Esophagus muscularis mucosa (tissue), 3 donors: ENCODE data around the gene TMEM33.

Experiments used
- POLR2AphosphoS5 ChIP-seq, 2 donors: sonication (generic); formaldehyde crosslinking; IDR thresholded peaks; one replicate each; pipeline ENCODE4 v1.6.1; 2017; ENCODE audit warnings: antibody characterized with exemption in 2 of 2
- TF ChIP-seq, protein P1 (sequence below), 3 experiments: fragments of 200-600 bp in 2 of 3; fragments of 450-650 bp in 1 of 3; sonication (generic) in 2 of 3; IDR thresholded peaks; one replicate each; pipeline ENCODE4 v1.5.1; 2017 to 2019; ENCODE audit warnings: antibody characterized with exemption in 3 of 3, mild to moderate bottlenecking in 2 of 3, moderate library complexity in 1 of 3

DNA sequence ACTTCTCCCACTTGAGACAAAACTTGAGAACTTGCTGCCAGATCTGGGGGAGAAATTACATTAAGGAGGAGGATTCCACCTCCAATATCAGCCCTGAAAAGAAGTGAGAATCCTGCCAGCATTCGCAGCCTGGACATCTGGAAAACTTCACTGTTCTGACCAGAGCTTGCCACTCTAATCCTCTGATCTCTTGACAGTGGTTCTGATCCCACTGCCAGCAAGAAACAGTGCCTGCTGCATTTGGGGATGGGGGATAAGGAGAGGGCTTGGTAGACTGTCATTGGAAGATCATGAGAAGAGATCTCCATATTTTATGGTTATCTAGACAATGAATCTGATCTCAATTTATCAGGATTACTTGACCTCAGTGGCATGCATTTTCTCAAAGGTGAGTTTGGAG is 49.8 kb upstream of the TMEM33 start:
- TF ChIP-seq, protein P1, sequence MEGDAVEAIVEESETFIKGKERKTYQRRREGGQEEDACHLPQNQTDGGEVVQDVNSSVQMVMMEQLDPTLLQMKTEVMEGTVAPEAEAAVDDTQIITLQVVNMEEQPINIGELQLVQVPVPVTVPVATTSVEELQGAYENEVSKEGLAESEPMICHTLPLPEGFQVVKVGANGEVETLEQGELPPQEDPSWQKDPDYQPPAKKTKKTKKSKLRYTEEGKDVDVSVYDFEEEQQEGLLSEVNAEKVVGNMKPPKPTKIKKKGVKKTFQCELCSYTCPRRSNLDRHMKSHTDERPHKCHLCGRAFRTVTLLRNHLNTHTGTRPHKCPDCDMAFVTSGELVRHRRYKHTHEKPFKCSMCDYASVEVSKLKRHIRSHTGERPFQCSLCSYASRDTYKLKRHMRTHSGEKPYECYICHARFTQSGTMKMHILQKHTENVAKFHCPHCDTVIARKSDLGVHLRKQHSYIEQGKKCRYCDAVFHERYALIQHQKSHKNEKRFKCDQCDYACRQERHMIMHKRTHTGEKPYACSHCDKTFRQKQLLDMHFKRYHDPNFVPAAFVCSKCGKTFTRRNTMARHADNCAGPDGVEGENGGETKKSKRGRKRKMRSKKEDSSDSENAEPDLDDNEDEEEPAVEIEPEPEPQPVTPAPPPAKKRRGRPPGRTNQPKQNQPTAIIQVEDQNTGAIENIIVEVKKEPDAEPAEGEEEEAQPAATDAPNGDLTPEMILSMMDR (IDR thresholded peaks at IDR 0.05): no peak
- TF ChIP-seq POLR2AphosphoS5 (IDR thresholded peaks at IDR 0.05): no peak
